ENCODE data around the gene RAB24. TPM values are rescaled to one million over a fixed set of nuclear protein-coding genes. Genes with fewer than 3 reads are reported as not detected.
A peak's percentile ranks its signal among the peaks of the same experiment; 100 is the strongest.

The RAB24 gene
- total and polyA plus RNA-seq, 8 donors: 1.8 to 87.2 (median 22.2) TPM

DNA sequence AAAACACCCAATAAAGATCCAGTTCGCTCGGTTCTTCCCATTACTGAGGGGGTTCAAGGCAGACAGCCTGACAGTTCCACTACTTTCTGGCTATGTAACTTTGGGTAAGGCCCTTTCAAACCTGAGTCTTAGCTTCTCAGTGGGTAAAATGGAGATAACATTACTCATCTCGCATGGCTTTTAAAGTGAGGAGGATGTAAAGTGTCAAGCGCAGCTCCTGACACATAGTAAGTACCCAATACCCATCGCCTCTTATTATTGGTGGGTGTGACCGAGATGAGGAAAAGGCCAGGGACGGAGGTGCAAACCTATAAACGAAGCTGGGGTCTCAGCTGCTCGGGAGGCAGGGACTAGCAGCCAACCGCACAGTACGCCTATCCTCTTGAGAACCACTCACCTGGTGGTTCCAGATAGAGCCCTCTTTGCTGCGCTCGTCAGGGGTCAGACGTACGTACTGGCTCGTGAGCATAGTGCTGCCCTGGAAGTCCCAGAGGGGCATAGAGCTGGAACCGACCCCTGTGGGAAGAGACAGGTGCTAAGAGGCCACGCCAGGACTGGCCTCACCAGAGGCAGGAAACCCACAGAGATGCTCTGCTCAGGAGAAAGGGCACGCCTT, 47.4 kb upstream of the RAB24 start:
- no peaks in the 10 kb centered on the region for H3K27me3 ChIP-seq
- peak overlapping the region; percentile 74 to 99 (median 96) for H3K4me3 ChIP-seq
- peaks cover 27 to 68% (median 50%) of the 10 kb centered on the region in 4 donors for H3K4me1 ChIP-seq
- H3K9me3 ChIP-seq: no peaks in the 10 kb centered on the region
- 5 to 21% (median 10%) methylated on average over 8 to 19 of the region's 19 CpGs for WGBS, 5 donors
- H3K27ac ChIP-seq: peak overlapping the region; percentile 82 to 97 (median 90)
- peaks cover 3 to 35% (median 24%) of the 10 kb centered on the region in 4 donors for H3K36me3 ChIP-seq
- TF ChIP-seq EP300 (IDR thresholded peaks at IDR 0.05) (no peak), POLR2AphosphoS5 (IDR thresholded peaks at IDR 0.05) (no peak), POLR2A (IDR thresholded peaks at IDR 0.05) (no peak)
- TF ChIP-seq, protein P1, sequence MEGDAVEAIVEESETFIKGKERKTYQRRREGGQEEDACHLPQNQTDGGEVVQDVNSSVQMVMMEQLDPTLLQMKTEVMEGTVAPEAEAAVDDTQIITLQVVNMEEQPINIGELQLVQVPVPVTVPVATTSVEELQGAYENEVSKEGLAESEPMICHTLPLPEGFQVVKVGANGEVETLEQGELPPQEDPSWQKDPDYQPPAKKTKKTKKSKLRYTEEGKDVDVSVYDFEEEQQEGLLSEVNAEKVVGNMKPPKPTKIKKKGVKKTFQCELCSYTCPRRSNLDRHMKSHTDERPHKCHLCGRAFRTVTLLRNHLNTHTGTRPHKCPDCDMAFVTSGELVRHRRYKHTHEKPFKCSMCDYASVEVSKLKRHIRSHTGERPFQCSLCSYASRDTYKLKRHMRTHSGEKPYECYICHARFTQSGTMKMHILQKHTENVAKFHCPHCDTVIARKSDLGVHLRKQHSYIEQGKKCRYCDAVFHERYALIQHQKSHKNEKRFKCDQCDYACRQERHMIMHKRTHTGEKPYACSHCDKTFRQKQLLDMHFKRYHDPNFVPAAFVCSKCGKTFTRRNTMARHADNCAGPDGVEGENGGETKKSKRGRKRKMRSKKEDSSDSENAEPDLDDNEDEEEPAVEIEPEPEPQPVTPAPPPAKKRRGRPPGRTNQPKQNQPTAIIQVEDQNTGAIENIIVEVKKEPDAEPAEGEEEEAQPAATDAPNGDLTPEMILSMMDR (IDR thresholded peaks at IDR 0.05): no peak
- intact Hi-C loops (cut with DNase I; ENCODE audit: low total_unique reads): no loop called here
- DNase-seq: no peak

DNA sequence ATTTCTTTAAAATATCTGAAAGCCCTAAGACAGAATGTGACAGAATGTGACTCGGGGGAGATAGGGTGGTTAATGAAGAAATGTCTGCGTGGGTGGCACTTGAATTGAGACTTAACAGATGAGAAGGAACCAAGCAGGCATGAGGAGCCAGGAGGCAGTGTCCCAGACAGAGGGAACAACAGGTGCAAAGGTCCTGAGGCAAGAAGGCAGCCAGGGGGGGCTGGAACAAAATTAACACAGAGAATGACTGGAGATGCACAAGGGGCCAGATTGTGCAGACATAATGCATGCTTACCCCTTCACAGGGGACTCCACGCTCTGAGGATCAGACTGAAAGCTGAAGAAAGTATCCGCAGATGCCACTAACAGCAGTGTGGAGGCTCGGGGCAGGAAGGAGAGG, 46.2 kb upstream of the RAB24 start:
- H3K9me3 ChIP-seq: no peaks in the 10 kb centered on the region
- H3K27me3 ChIP-seq: no peaks in the 10 kb centered on the region
- DNase-seq: no peak
- WGBS, 5 donors: 63 to 75% (median 72%) methylated on average over 5 of the region's 5 CpGs
- peaks cover 3 to 44% (median 32%) of the 10 kb centered on the region in 4 donors for H3K36me3 ChIP-seq
- intact Hi-C loops (cut with DNase I; ENCODE audit: low total_unique reads): no loop called here
- TF ChIP-seq EP300 (IDR thresholded peaks at IDR 0.05): no peak
- no peak for TF ChIP-seq POLR2A (IDR thresholded peaks at IDR 0.05)
- TF ChIP-seq POLR2AphosphoS5 (IDR thresholded peaks at IDR 0.05): no peak
- H3K27ac ChIP-seq: no peak overlapping the region
- H3K4me1 ChIP-seq: peaks cover 32 to 73% (median 52%) of the 10 kb centered on the region in 4 donors
- peak overlapping the region in 3 of 4 donors; percentile 92 to 99 (median 99) for H3K4me3 ChIP-seq

DNA sequence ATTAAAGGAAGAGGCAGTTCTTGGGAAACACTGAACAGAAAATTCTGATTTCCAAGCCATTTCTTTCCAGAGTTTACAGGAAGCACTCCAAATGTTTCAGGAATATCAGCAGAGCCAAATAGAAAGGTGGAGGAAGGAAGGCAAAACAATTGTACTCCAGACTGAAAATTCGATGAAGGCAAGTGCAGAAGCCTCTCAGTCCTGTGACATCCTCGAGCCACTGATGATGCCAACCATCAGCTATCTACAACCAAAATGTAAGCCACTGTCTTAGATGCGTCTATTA, 45.8 kb upstream of the RAB24 start:
- TF ChIP-seq, protein P1 (IDR thresholded peaks at IDR 0.05): no peak
- TF ChIP-seq EP300 (IDR thresholded peaks at IDR 0.05): no peak
- no peak for TF ChIP-seq POLR2AphosphoS5 (IDR thresholded peaks at IDR 0.05)
- no peak for TF ChIP-seq POLR2A (IDR thresholded peaks at IDR 0.05)
- intact Hi-C loops (cut with DNase I; ENCODE audit: low total_unique reads): no loop called here
- H3K4me1 ChIP-seq: peaks cover 32 to 73% (median 52%) of the 10 kb centered on the region in 4 donors

DNA sequence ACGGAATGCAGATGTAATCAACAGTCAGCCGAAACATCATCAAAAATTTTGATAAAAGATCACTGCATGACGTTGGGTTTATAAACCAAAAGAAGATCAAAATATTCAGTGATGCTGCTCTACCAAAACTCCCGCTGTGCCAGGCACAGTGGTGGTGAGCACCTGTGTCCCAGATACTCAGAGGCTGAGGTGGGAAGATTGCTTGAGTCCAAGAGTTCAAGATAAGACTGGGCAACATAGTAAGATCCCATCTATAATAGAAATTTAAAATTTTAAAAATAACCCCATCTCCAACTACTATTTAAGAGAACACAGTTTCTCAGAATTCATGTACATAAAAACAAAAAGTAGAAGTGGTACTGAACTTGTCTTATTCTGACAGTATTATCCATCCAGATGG, 44.2 kb upstream of the RAB24 start:
- DNase-seq: no peak
- H3K27me3 ChIP-seq: no peaks in the 10 kb centered on the region
- intact Hi-C loops (cut with DNase I; ENCODE audit: low total_unique reads): no loop called here
- TF ChIP-seq POLR2AphosphoS5 (IDR thresholded peaks at IDR 0.05) (no peak), POLR2A (IDR thresholded peaks at IDR 0.05) (no peak), EP300 (IDR thresholded peaks at IDR 0.05) (no peak)
- TF ChIP-seq, protein P1 (IDR thresholded peaks at IDR 0.05): no peak
- no peak overlapping the region for H3K27ac ChIP-seq
- no peak overlapping the region for H3K4me3 ChIP-seq
- WGBS, 5 donors: 68 to 87% (median 70%) methylated on average over 4 of the region's 4 CpGs
- peaks cover 3 to 64% (median 49%) of the 10 kb centered on the region in 4 donors for H3K36me3 ChIP-seq
- no peaks in the 10 kb centered on the region for H3K9me3 ChIP-seq
- peaks cover 32 to 67% (median 52%) of the 10 kb centered on the region in 4 donors for H3K4me1 ChIP-seq

More for the DNA sequence above, 45.8 kb upstream of the RAB24 start:
- no peaks in the 10 kb centered on the region for H3K9me3 ChIP-seq
- WGBS, 5 donors: 49 to 60% (median 58%) methylated on average over 3 of the region's 3 CpGs
- no peak for DNase-seq
- no peak overlapping the region for H3K27ac ChIP-seq
- peaks cover 3 to 48% (median 36%) of the 10 kb centered on the region in 4 donors for H3K36me3 ChIP-seq
- no peaks in the 10 kb centered on the region for H3K27me3 ChIP-seq
- H3K4me3 ChIP-seq: peak overlapping the region in 2 of 4 donors; percentile 3 to 99

DNA sequence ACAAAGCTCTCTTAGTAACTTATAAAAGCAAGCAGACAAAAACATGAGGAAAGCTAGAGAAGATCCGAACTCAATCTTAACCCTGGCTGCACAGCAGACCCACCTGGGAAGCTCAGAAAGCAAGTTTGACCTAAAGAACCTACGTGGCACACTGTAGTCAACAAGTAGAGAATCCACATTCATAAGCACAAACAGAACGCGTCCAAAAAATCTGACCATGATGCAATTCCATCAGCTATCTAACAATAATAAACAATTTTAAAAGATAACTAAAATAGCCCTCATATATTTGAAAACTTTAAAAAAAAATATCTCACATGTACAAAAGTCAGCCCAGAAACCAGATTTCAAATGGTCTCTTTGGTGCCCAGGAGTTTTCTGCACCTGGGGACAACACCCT, 43.3 kb upstream of the RAB24 start:
- TF ChIP-seq, protein P1 (IDR thresholded peaks at IDR 0.05): no peak
- TF ChIP-seq POLR2A (IDR thresholded peaks at IDR 0.05) (no peak), POLR2AphosphoS5 (IDR thresholded peaks at IDR 0.05) (no peak), EP300 (IDR thresholded peaks at IDR 0.05) (no peak)
- peaks cover 28 to 58% (median 49%) of the 10 kb centered on the region in 4 donors for H3K4me1 ChIP-seq
- H3K9me3 ChIP-seq: no peaks in the 10 kb centered on the region
- H3K4me3 ChIP-seq: no peak overlapping the region
- DNase-seq: no peak
- H3K27me3 ChIP-seq: no peaks in the 10 kb centered on the region
- intact Hi-C loops (cut with DNase I; ENCODE audit: low total_unique reads): no loop called here
- H3K36me3 ChIP-seq: peaks cover 10 to 72% (median 58%) of the 10 kb centered on the region in 4 donors
- 45 to 79% (median 58%) methylated on average over 4 of the region's 4 CpGs for WGBS, 5 donors
- H3K27ac ChIP-seq: no peak overlapping the region

All from stomach (tissue), 9 donors.